Uterus (tissue), 4 donors: Measurements from ENCODE around the gene EHD1. TPM values are rescaled to one million over a fixed set of nuclear protein-coding genes. Genes with fewer than 3 reads are reported as not detected.

Experiments used
- DNase-seq, 2 donors: peaks; one replicate each; pipeline ENCODE4 v3.0.0-alpha.2; 2019 to 2020
- H3K27ac ChIP-seq, 2 donors: fragments of 200-600 bp; sonication (generic); 1 replicate in 1 of 2; 2 replicates in 1 of 2; pipeline ENCODE4 v1.5.1; 2016 to 2018
- H3K27me3 ChIP-seq, 2 donors: fragments of 200-600 bp; sonication (generic); one replicate each; pipeline ENCODE4 v1.5.1; 2018 to 2019; ENCODE audit warnings: control low read depth in 1 of 2
- H3K36me3 ChIP-seq, 2 donors: fragments of 200-600 bp; sonication (generic); one replicate each; pipeline ENCODE4 v1.5.1; 2019; ENCODE audit warnings: control low read depth in 1 of 2
- H3K4me1 ChIP-seq, 2 donors: fragments of 200-600 bp; sonication (generic); one replicate each; pipeline ENCODE4 v1.5.1; 2018 to 2019; ENCODE audit warnings: control low read depth in 1 of 2
- H3K4me3 ChIP-seq, 2 donors: fragments of 200-600 bp; sonication (generic); 1 replicate in 1 of 2; 2 replicates in 1 of 2; pipeline ENCODE4 v1.5.1; 2018 to 2019; ENCODE audit warnings: mild to moderate bottlenecking in 1 of 2
- H3K9me3 ChIP-seq, 2 donors: fragments of 200-600 bp; sonication (generic); one replicate each; pipeline ENCODE4 v1.5.1; 2019; ENCODE audit warnings: control low read depth in 1 of 2
- POLR2A ChIP-seq, 2 donors: fragments of 450-650 bp; IDR thresholded peaks; one replicate each; pipeline ENCODE4 v1.6.1; 2016; ENCODE audit warnings: antibody characterized with exemption in 2 of 2, mild to moderate bottlenecking in 1 of 2, moderate library complexity in 1 of 2
- intact Hi-C: fragments of 100-400 bp; cut with DNase I; formaldehyde crosslinking; loops from one replicate; pipeline ENCODE4 v1.15.1; 2023; ENCODE audit warnings: low total_unique reads
- total RNA-seq, 4 donors: library from RNA; depleted of rRNA in 3 of 4; stranded (reverse); fragments of >200 nt in 3 of 4; gene quantifications; one replicate each; pipeline versions ENCODE4 v1.1.0 to v1.2.4, GENCODE V29; 2014 to 2023
- TF ChIP-seq, protein P1 (sequence below), 4 experiments: fragments of 200-600 bp in 2 of 4; fragments of 450-650 bp in 2 of 4; sonication (generic) in 2 of 4; IDR thresholded peaks; one replicate each; pipeline ENCODE4 v1.5.1; 2016 to 2019; ENCODE audit warnings: antibody characterized with exemption in 4 of 4, mild to moderate bottlenecking in 2 of 4, moderate library complexity in 1 of 4
- donor health status: DM: yes; HTN: yes; CAD: no.

EHD1 gene
- total RNA-seq, 4 donors from 2014 or later: 3.5 to 78.7 (median 36.9) TPM

DNA sequence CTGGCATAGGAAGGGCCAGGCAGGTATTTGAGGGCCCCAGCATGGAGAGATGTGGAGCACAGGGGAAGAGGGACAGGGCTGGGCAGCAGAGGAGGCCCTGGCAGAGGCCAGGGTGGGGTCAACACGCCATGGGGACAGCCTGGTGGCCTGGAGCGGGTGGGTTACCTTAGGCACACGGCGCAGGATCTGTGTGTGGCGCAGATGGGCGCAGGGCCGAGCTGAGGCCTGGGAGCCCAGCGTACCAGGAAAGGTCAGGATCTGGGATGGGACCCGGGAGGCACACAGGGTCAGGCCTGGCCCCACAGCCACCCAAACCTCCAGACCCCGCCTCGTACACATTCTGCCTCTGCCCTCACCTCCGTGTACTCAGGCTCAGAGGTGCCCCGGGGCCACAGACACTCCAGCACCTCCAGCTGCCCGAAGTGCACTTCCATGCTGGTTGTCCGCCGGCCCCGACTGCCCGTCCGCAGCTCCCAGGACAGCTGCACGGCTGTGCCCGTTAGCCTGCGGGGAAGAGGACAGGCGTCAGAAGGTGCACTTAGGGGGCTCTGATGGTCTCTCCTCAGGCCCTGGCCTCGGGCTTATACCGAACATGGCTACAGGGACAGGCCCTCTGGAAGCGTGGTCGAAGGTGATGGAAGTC is 32.2 kb upstream of the EHD1 start:
- Histone ChIP-seq H3K9me3 (no peaks in the 10 kb centered on the region), H3K27ac (no peak overlapping the region), H3K27me3 (no peaks in the 10 kb centered on the region), H3K36me3 (no peaks in the 10 kb centered on the region), H3K4me1 (no peaks in the 10 kb centered on the region), H3K4me3 (no peak overlapping the region)
- no peak for TF ChIP-seq POLR2A (IDR thresholded peaks at IDR 0.05)
- TF ChIP-seq, protein P1, sequence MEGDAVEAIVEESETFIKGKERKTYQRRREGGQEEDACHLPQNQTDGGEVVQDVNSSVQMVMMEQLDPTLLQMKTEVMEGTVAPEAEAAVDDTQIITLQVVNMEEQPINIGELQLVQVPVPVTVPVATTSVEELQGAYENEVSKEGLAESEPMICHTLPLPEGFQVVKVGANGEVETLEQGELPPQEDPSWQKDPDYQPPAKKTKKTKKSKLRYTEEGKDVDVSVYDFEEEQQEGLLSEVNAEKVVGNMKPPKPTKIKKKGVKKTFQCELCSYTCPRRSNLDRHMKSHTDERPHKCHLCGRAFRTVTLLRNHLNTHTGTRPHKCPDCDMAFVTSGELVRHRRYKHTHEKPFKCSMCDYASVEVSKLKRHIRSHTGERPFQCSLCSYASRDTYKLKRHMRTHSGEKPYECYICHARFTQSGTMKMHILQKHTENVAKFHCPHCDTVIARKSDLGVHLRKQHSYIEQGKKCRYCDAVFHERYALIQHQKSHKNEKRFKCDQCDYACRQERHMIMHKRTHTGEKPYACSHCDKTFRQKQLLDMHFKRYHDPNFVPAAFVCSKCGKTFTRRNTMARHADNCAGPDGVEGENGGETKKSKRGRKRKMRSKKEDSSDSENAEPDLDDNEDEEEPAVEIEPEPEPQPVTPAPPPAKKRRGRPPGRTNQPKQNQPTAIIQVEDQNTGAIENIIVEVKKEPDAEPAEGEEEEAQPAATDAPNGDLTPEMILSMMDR (IDR thresholded peaks at IDR 0.05): no peak
- intact Hi-C loops: no loop called here
- DNase-seq: no peak

DNA sequence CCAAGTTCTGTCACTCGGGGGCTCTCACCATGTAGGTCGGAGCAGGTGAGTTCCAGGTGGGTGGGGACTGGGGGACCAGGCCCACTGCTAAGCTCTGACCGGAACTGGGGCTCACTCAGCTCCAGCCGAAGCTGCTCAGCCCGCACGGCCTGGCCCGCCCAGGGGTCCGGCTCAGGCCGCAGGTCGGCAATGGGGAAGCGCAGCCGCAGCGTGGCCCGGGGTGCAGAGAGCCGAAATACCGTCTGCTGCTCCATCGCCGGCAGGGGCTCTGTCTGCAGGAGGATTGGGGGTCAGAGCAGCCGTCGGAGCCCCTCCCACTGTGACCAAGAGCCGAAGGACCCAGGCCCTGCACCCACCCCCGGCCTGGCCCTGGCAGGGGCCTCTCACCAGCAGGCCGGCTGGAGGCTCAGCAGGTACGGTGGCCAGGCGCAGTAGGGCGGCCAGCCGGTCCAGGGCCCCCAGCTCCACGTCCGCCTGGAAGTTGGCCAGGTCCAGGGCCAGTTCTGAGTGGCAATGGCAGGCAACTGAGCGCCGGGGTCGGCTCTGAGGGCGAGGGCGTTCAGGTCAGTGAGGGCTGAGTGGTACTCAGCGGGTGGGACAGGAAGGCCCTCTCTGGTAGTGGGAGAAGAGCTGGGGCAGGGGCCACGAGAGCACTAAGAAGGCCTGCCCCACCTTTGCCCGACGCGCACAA is 31.4 kb upstream of the EHD1 start:
- H3K4me3 ChIP-seq: no peak overlapping the region

DNA sequence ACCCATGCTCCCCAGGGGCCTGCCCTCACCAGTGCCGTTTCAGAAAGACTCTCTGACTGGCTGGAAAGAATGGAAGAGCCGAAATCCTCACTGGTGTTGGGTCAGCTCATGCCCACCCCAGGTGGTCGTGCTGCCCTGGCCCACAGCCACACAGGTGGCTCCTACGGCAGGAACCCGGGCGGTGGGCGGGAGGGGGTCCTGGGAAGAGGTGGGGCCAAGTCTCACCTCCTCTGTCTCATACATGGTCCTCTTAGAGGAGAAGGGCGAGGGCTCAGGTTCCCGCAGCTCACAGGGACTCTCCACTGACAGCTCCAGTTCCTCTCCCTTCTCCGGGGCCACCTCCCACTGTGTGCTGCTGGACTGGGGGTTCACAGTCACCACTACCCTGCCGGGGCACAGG is 30.3 kb upstream of the EHD1 start:
- H3K9me3 ChIP-seq: no peaks in the 10 kb centered on the region
- no peak overlapping the region for H3K4me3 ChIP-seq
- H3K27me3 ChIP-seq: no peaks in the 10 kb centered on the region
- H3K4me1 ChIP-seq: no peaks in the 10 kb centered on the region
- H3K27ac ChIP-seq: no peak overlapping the region
- H3K36me3 ChIP-seq: no peaks in the 10 kb centered on the region
- intact Hi-C loops: no loop called here
- TF ChIP-seq POLR2A (IDR thresholded peaks at IDR 0.05): no peak
- TF ChIP-seq, protein P1 (IDR thresholded peaks at IDR 0.05): no peak
- DNase-seq: no peak

More for the DNA sequence above, 31.4 kb upstream of the EHD1 start:
- no peak for DNase-seq
- Histone ChIP-seq H3K27me3 (no peaks in the 10 kb centered on the region), H3K27ac (no peak overlapping the region), H3K9me3 (no peaks in the 10 kb centered on the region), H3K36me3 (no peaks in the 10 kb centered on the region), H3K4me1 (no peaks in the 10 kb centered on the region)
- intact Hi-C loops: no loop called here
- TF ChIP-seq, protein P1 (IDR thresholded peaks at IDR 0.05): no peak
- no peak for TF ChIP-seq POLR2A (IDR thresholded peaks at IDR 0.05)

DNA sequence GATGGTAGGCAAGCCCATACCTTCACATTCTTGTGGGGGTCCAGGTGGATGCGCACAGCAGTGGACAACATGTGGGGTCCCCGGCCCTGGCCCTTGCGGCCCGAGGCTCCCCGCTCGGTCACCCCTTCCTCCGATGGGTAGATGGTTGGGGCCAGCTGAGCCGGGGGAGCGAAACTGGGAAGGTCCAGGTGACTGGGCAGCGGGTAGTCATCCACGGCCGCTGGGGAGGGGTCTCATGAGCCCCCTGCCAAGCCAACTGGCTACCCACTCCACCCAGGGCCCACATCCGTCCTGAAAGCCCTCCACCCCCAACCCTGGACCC is 27.9 kb upstream of the EHD1 start:
- Histone ChIP-seq H3K36me3 (no peaks in the 10 kb centered on the region), H3K4me3 (no peak overlapping the region), H3K4me1 (no peaks in the 10 kb centered on the region), H3K27me3 (no peaks in the 10 kb centered on the region), H3K27ac (no peak overlapping the region), H3K9me3 (no peaks in the 10 kb centered on the region)
- intact Hi-C loops: no loop called here
- TF ChIP-seq, protein P1 (IDR thresholded peaks at IDR 0.05): no peak
- no peak for TF ChIP-seq POLR2A (IDR thresholded peaks at IDR 0.05)
- DNase-seq: no peak

DNA sequence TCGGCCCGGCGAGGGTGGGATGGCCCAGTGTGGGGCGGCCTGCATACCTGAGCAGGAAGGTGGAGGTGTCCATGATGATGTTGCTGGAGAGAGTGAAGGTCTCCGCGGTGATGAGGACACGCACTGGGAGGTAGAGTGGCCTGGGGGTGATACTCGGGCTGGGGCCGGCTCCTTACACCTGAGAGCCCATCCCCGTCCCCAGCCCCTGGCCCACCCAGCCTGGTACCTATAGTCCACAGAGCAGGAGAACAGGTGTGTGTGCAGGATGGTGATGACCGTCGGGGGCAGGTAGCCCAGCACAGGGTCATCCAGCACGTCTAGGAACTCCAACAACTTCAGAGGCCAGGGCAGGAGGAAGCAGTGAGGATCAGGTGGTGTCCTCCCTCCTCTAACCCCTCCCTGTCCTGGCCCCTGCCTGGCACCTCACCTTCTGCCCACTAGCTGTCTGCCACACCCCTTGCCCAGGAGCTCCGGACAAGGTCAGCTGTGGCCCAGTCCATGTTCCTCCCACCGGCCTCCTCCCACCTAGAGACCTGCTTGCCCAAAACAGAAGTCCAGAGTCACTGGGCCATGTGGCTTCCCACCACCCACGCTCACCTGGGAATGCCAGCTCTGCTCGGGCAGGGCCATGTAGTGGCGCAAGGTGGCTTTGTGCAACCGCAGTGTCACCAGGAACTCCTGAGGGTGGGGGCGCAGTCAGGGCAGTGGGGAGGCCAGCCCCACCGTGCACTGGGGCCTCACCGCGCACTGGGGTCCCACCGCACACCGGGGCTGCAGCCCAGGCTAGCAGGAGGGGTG is 27.3 kb upstream of the EHD1 start:
- intact Hi-C loops: no loop called here
- H3K9me3 ChIP-seq: no peaks in the 10 kb centered on the region
- DNase-seq: no peak
- H3K4me1 ChIP-seq: no peaks in the 10 kb centered on the region
- no peaks in the 10 kb centered on the region for H3K27me3 ChIP-seq
- TF ChIP-seq, protein P1 (IDR thresholded peaks at IDR 0.05): no peak
- no peak for TF ChIP-seq POLR2A (IDR thresholded peaks at IDR 0.05)
- no peak overlapping the region for H3K4me3 ChIP-seq
- no peak overlapping the region for H3K27ac ChIP-seq
- no peaks in the 10 kb centered on the region for H3K36me3 ChIP-seq
